ENCODE results near the gene AP3S2.

Gene AP3S2

DNA sequence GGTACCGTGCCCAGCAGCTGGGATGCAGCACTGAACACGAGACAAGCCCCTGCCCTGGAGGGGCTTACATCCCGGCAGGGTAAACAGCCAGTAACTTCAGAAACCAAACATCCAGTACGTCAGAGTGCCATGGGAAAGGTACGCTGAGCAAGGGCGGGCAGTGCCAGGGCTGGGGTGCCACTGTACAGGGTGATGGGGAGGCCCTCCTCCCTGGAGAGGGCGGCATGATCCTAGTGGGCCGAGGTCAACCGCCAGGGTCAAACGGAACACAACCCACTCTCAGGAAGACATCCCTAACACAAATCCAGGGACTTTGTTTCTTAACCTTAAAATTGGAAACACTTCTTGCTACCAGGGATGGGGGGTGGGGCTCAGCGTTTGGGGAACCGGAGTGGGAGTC lies 63.2 kb downstream of the AP3S2 start:
- no peak for DNase-seq

- no peak for DNase-seq
These were observed 64.0 kb downstream of the AP3S2 start for GRCh38 chr15:89829616-89830440.

- no peak for DNase-seq
These were observed 64.6 kb downstream of the AP3S2 start for GRCh38 chr15:89829161-89829560.

- peak; percentile 37 for DNase-seq
These were observed 65.3 kb downstream of the AP3S2 start for GRCh38 chr15:89828281-89829145.

GRCh38 chr15:89827829-89828228 lies 66.0 kb downstream of the AP3S2 start:
- no peak for DNase-seq

- no peak for DNase-seq
These were observed 66.8 kb downstream of the AP3S2 start for GRCh38 chr15:89826671-89827655.

GRCh38 chr15:89825271-89825940 lies 68.4 kb downstream of the AP3S2 start:
- no peak for DNase-seq

- DNase-seq: no peak
These were observed 69.3 kb downstream of the AP3S2 start for GRCh38 chr15:89824607-89824867.

DNA sequence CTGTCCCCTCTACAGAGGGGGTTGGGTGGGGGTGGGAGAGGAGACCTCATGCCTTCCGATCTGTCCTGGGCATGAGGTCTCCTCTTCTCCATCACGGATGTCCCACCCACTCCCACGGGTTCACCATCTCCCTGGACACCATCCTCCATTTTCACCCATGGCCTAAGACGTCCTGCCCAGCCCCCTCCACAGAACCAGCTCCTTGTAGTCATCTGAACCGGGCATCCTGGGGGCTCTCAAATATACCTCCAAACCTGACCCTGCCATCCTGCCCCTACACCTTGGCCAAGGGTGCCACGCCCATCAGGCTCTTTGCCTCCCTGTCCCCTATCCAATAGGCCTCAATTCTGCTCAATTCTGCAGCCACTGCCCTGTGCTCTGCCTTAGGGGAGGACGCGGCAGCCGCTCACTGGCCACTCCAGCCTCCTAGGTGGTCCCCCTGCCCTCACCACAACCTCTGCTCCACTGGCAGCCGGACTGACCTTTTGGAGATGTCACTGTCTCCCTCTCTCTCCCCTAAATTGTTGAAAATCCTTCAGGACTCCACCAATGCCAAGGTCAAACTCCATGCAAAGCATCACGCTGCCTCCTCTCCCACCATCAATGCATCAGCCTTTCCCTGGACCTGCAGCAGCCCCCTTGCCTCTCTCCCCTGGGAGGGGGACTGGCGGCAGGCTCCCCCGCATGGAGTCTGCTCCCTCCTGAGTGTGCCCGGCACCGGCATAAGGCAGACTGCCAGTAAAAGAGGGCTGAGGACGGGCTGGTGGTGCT lies 69.8 kb downstream of the AP3S2 start:
- no peak for DNase-seq

DNA sequence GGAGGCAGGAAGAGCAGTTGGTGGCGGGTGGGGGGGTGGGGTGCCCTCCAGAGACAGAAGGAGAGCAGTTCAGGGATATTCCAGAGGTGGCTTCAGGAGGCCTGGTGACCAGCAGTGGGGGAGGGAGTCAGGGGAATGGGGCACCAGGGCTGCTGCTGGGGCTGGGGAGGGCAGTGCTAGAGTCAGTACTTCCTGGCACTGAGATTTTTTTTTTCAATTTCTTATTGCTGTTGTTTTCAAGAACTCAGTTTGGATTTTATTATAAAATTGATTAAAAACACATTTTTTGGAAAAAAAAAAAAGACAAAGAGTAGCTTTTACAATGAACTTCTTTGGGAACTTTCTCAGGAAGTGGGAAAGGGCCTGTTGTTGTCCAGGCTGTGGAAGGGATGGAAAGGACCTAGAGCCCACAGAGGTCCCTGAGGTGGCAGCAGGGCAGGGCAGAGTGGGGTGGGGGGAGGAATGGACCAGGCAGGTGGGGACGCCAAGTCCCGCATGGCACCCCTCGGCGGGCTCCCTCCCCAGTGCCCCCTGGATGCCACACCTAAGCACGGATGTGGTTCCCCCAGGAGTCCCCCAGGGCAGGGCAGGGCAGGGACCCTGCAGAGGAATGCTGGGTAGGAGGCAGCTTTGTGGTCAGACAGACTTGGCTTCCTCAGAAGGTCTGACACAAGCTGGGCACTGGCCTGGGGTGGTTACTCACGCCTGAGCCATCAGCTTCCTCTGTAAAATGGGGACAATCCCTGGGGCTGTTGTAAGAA lies 70.7 kb downstream of the AP3S2 start:
- no peak for DNase-seq

- no peak for DNase-seq
These were observed 71.2 kb downstream of the AP3S2 start for GRCh38 chr15:89822611-89822950.

DNA sequence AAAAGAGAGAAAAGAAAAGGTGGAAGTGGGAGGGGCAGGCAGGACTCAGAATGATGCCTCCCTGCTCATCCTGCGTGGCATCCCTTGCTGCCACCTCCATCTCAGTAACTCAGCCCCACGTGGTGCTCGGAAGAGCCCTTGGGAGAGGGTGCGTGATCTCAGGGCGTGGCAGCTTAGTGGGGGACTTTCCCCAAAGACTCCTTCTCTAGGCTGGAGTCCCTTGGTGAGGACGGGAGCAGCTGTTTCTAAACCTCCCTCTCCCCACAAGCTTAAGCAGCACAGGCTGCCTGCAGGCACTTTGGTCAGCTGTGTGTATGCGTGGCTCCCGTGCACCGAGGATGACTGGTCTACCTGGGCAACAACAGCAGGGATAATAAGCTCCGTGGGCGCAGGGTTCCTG lies 71.8 kb downstream of the AP3S2 start:
- no peak for DNase-seq

GRCh38 chr15:89820666-89821611 lies 72.9 kb downstream of the AP3S2 start:
- no peak for DNase-seq

DNA sequence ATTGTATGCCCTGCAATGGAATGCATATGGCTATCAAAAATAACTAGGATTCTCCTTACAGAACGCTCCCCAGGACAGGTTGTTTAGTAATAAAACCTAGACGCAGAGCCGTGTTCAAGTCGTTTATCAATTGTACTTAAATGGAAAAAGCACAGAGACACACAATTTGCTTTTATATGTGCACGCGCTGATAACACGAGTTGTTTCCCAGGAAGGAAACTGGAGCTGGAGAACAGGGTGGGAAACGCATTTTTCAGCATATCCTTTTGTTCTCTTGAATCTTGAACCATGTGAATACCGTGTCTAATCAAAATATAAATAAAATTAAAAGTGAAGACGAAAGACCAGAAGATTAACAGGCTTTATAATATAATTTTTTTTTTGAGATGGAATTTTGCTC lies 75.5 kb downstream of the AP3S2 start:
- DNase-seq: no peak

GRCh38 chr15:89817701-89818280 lies 76.0 kb downstream of the AP3S2 start:
- no peak for DNase-seq

GRCh38 chr15:89815769-89816168 lies 78.0 kb downstream of the AP3S2 start:
- no peak for DNase-seq

DNA sequence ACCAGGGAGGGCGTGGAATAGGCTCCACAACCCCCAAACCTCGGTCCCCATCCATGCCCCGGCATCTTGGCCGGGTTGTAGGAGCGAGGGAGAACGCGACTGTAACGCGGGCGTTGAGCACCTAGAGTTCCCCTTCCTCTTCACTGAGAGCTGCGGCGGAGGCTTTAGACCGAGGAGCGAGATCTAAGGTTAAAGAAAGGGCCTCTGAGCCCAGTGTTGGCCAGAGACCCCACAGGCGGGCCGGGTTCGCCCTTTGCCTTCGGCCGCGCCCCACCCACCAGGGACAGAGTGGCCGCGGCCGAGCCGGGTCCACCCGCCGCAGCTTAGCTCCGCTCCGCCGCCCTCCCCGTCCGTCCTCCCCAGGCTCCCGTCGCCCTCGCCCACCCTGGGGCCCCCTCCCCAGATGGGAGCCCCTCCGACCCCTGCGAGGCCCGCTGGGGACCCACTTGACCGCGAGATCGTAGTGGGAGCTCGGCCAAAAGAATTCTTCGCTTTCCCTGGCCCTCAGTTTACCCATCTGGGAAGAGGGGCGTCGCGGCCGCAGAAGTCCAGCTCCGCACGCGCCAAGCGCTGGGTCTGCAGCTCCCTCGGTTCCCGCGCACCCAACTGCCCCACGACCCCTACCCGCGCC lies 79.6 kb downstream of the AP3S2 start:
- DNase-seq: no peak

GRCh38 chr15:89813381-89814111 lies 80.2 kb downstream of the AP3S2 start:
- DNase-seq: no peak

Measured in kidney glomerular epithelial cell (primary cell).